SK-N-MC (cell line): ENCODE measurements around the gene NRCAM.

Experiments used
- DNase-seq: peaks from one replicate; pipeline ENCODE4 v3.0.0-alpha.2; 2011; ENCODE audit warnings: low read depth, low spot score
- H3K27ac ChIP-seq: fragments of 200-600 bp; sonication (generic); 2 replicates; pipeline ENCODE4 v1.5.1; 2016; ENCODE audit warnings: mixed run types
- H3K36me3 ChIP-seq: fragments of 200-600 bp; sonication (generic); 2 replicates; pipeline ENCODE4 v1.6.1; 2017; ENCODE audit warnings: antibody characterized with exemption, low read length, mixed read lengths; ENCODE audit not compliant: insufficient read depth
- H3K4me3 ChIP-seq: fragments of 200-600 bp; sonication (generic); 2 replicates; pipeline ENCODE4 v1.5.1; 2016
- H3K9ac ChIP-seq: fragments of 200-600 bp; sonication (generic); 2 replicates; pipeline ENCODE4 v1.8.0; 2017; ENCODE audit warnings: mixed run types, mixed read lengths; ENCODE audit not compliant: insufficient read length
- H3K9me3 ChIP-seq: fragments of 200-600 bp; sonication (generic); 2 replicates; pipeline ENCODE4 v1.6.1; 2017; ENCODE audit warnings: low read depth, mild to moderate bottlenecking, antibody characterized with exemption, low read length, moderate library complexity, mixed read lengths
- EZH2 ChIP-seq: fragments of 200-600 bp; sonication (generic); IDR thresholded peaks from one replicate; pipeline ENCODE4 v1.6.1; 2017; ENCODE audit warnings: antibody characterized with exemption
- FOXP2 ChIP-seq: optimal IDR thresholded peaks from 2 replicates; pipeline ENCODE3; 2011; ENCODE audit warnings: mild to moderate bottlenecking, moderate library complexity; ENCODE audit not compliant: insufficient read depth; ENCODE audit errors: extremely low read length, control extremely low read depth
- POLR2AphosphoS5 ChIP-seq: IDR thresholded peaks from 2 replicates; pipeline ENCODE4 v1.6.1; 2012; ENCODE audit warnings: mild to moderate bottlenecking, low read depth, low read length, borderline replicate concordance

NRCAM gene

DNA sequence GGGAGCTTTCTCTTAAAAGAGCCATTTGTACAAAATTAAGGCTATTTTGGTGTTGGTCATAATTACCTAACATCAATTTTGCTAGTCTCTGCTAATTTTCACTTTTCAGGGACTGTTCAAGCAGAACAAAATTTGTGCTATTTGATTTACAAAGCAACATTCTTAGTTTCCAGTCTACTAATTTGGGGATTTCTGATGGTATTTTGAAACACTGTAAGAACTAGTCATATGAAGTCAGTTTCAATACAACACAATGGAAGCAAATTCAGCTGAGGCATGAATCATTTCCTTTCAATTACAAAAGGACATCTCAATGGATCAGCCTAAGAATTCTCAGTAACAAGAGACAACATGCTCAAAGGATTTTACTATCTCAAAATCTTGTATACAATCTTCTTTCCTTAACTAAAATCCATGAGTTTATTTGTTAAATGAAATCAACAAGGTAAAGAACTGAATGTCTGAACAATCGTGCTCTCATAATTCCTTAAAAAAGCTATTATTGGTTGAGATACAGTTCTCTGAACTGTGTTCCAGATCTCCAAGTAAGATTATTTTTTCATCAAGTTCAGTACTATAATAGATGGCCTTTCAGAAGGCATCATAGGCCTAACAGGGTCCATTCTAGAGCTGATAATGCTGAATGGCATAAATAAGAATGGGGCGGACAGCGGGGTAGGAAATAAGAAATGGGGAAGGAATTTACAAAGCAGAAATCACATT is 144.6 kb downstream of the NRCAM start:
- no peak for DNase-seq
- Histone ChIP-seq H3K9me3 (no peaks in the 10 kb centered on the region), H3K27ac (no peak overlapping the region), H3K36me3 (no peaks in the 10 kb centered on the region), H3K9ac (no peak overlapping the region), H3K4me3 (no peak overlapping the region)
- TF ChIP-seq FOXP2 (no peak), POLR2AphosphoS5 (no peak), EZH2 (no peak)

DNA sequence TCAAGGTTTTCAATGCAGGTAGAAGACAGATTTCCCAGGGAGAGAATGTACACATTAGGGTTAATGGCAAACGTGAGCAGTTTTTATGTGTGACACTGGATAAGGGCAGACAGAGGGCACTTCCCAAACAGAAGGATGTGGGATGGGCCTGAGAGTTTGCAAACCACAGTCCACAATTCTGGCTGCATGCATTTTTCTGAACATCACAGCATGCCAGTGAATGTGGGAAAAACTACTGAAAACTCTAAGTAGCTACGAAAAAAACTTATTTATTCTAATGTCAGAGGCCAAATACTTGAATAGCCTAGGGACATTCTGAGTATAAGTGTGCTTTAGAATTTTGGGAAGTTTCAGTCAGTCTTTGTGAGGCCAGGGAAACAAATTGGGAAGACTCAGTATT is 145.9 kb downstream of the NRCAM start:
- Histone ChIP-seq H3K9me3 (no peaks in the 10 kb centered on the region), H3K4me3 (no peak overlapping the region), H3K27ac (no peak overlapping the region), H3K36me3 (no peaks in the 10 kb centered on the region), H3K9ac (no peak overlapping the region)
- TF ChIP-seq FOXP2 (no peak), POLR2AphosphoS5 (no peak), EZH2 (no peak)
- no peak for DNase-seq

- no peak overlapping the region for H3K4me3 ChIP-seq
- no peak overlapping the region for H3K9ac ChIP-seq
- no peak for TF ChIP-seq FOXP2
- no peak for TF ChIP-seq POLR2AphosphoS5
- TF ChIP-seq EZH2 = no peak
- no peaks in the 10 kb centered on the region for H3K9me3 ChIP-seq
- H3K27ac ChIP-seq = no peak overlapping the region
- DNase-seq = no peak
- no peaks in the 10 kb centered on the region for H3K36me3 ChIP-seq
Observed at GRCh38 chr7:108308903-108309302, 147.3 kb downstream of the NRCAM start.

DNA sequence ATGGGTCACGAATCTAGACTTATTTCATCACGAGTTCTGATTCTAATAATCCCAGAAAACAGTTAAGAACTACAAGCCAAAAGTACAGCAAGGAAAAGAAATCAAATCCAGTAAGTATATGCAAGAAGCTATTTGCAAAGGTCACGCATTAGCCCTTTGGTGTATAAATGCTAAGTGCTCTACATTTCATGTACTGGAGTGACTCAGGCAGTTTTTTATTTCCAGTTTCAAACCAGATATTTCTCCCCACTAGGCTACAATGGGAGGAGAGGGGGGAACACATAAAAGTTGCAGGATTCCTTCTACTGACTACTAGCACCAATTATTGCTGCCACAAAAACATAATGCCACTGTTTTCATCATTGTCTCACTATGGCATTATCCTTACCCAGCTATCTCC is 148.0 kb downstream of the NRCAM start:
- H3K9me3 ChIP-seq = no peaks in the 10 kb centered on the region
- no peak for DNase-seq
- H3K36me3 ChIP-seq = no peaks in the 10 kb centered on the region
- no peak overlapping the region for H3K4me3 ChIP-seq
- H3K9ac ChIP-seq = no peak overlapping the region
- no peak overlapping the region for H3K27ac ChIP-seq
- TF ChIP-seq EZH2 (no peak), FOXP2 (no peak), POLR2AphosphoS5 (no peak)

DNA sequence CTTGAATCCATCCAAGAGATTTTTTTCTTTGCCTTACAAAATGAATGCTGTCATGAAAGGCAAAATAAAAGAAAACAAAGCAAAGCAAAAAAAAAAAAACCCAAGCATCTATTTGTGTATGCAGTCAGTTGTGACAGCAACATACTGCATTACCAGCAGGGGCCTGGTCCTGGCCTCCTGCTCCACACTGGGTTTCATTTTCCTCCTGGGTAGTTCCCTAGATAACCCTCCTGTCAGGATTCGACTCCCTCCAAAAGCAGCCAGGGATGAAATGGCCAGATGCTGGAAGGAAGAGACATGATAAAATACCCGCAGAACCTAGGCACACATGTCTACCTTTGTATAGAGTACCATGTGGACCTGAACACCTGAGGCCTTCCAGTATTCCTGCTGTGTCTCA is 148.6 kb downstream of the NRCAM start:
- H3K9me3 ChIP-seq = no peaks in the 10 kb centered on the region
- no peak for TF ChIP-seq POLR2AphosphoS5
- no peak for TF ChIP-seq EZH2
- no peak for TF ChIP-seq FOXP2
- no peak overlapping the region for H3K9ac ChIP-seq
- H3K4me3 ChIP-seq = no peak overlapping the region
- DNase-seq = no peak
- no peaks in the 10 kb centered on the region for H3K36me3 ChIP-seq
- H3K27ac ChIP-seq = no peak overlapping the region

DNA sequence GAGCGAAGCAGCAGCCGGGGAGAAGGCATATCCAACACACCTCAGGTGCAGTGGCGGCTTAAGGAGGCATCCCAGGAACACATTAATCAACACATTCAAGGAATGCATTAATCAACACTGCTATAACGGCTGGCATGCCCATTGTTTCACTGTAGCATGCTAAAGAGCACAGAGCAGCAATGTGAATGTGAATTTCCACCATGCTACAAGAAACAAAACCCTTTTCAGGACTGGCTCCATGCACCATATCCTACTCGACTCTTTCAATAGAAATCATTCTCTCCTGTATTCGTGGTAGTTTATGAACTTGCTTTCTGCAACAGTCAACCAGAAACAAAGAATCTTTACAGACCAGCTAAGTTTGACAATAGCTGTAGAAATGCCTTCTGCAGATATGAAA is 149.0 kb downstream of the NRCAM start:
- TF ChIP-seq POLR2AphosphoS5 = no peak
- no peak for TF ChIP-seq EZH2
- TF ChIP-seq FOXP2 = no peak
- H3K36me3 ChIP-seq = no peaks in the 10 kb centered on the region
- DNase-seq = no peak
- H3K9me3 ChIP-seq = no peaks in the 10 kb centered on the region
- H3K9ac ChIP-seq = no peak overlapping the region
- no peak overlapping the region for H3K27ac ChIP-seq
- no peak overlapping the region for H3K4me3 ChIP-seq

- H3K9ac ChIP-seq = no peak overlapping the region
- no peaks in the 10 kb centered on the region for H3K9me3 ChIP-seq
- no peak for TF ChIP-seq POLR2AphosphoS5
- TF ChIP-seq EZH2 = no peak
- no peak for TF ChIP-seq FOXP2
- H3K27ac ChIP-seq = no peak overlapping the region
- DNase-seq = no peak
- no peak overlapping the region for H3K4me3 ChIP-seq
- no peaks in the 10 kb centered on the region for H3K36me3 ChIP-seq
Observed at GRCh38 chr7:108303332-108303731, 152.9 kb downstream of the NRCAM start.

DNA sequence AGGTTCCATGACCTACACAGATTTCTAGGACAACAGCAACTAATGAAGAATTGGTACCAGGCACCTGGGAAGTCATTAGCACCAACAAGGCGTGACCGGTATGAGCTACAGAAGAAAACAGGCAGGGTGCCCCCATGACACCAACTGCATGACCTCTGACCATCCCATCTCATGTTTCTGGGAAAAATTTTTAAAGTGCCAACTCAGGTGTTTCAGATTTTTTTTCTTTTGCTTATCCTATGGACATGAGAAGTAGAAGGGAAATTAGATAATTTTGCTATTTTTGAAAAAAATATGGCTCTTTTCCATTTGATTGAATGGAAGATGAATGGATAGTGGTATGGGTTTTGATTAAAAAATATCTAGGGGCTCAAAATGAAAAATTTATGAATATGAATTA is 154.8 kb downstream of the NRCAM start:
- H3K27ac ChIP-seq = no peak overlapping the region
- H3K9me3 ChIP-seq = no peaks in the 10 kb centered on the region

DNA sequence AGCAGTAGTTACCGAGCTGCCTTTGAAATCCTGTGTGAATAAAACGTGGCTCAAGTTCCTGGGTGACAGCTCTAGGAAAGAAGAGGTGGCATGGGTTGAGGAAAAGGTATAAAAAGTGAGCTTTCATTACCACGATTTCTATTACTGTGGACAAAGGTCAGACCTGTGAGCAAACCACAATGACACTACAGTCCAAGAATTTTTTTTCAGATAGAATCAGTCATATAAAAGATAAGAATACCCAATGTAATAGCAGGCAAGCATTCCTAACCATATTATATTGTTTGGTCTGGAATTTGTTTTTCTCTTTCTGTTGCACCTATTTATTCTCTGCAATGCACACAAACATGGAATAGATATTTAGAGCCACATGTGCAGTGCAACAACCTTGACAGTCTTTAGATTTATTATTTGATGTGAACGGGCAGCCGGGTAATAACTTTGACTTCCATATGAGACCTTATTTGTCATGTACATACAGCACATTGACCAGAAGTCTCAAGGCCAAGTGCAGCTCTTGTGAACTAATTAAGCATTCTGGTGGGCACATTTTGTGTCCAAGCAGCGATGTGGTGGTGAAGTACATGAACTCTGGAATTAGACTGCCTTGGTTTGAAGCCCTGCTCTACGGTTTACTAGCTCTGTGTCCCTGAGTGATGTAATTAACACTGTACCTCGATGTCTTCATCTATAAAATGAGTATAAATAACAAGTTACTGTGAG is 156.8 kb downstream of the NRCAM start:
- no peaks in the 10 kb centered on the region for H3K36me3 ChIP-seq
- no peak overlapping the region for H3K9ac ChIP-seq
- TF ChIP-seq POLR2AphosphoS5 = no peak
- TF ChIP-seq FOXP2 = no peak
- no peak for TF ChIP-seq EZH2
- no peak for DNase-seq
- no peaks in the 10 kb centered on the region for H3K9me3 ChIP-seq
- H3K27ac ChIP-seq = no peak overlapping the region
- H3K4me3 ChIP-seq = no peak overlapping the region

More for the DNA sequence above, 154.8 kb downstream of the NRCAM start:
- no peak for TF ChIP-seq POLR2AphosphoS5
- no peak for TF ChIP-seq EZH2
- TF ChIP-seq FOXP2 = no peak
- no peak for DNase-seq
- Histone ChIP-seq H3K36me3 (no peaks in the 10 kb centered on the region), H3K9ac (no peak overlapping the region), H3K4me3 (no peak overlapping the region)
